Measurements from ENCODE around the gene PURA.

The PURA gene

GRCh38 chr5:140165101-140165922 lies 51.4 kb downstream of the PURA start:
- DNase-seq, result no peak

DNA sequence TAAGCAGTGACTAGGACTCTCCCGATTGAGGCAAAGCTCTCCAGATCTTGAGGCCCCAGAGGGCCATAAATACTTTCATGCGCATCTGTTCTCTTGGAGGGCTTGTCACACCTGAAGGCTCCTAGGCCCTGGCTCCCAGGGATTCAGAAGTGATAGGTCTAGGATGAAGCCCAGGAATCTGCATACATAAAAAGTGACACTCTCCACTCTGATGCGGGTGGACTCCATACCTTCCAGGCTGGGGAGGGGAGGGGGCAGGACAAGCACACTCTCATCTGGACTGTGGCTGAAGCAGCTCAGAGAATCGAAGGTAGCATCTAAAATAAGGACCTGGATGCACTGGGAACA lies 52.0 kb downstream of the PURA start:
- no peak for DNase-seq

GRCh38 chr5:140166911-140167310 lies 53.0 kb downstream of the PURA start:
- DNase-seq, result no peak

DNA sequence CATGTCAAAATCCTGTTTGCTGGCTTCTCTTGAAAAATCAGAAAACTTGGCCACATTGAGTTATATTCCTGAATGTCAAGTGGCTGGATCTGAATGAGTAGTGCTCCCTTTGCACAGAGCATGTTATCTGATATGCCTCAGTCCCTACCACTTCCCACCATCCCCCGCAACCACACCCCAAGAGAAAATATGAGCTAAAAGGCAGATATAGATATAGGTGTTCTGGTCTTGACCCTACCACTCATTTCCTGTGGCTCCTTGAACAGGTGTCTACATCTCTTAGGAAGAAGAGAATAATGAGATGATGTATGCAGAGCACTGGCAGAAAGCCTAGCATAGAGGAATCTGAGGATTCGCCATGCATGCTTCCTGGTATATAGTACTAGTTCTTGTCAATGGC lies 54.5 kb downstream of the PURA start:
- no peak for DNase-seq

GRCh38 chr5:140169410-140169809 lies 55.5 kb downstream of the PURA start:
- no peak for DNase-seq

DNA sequence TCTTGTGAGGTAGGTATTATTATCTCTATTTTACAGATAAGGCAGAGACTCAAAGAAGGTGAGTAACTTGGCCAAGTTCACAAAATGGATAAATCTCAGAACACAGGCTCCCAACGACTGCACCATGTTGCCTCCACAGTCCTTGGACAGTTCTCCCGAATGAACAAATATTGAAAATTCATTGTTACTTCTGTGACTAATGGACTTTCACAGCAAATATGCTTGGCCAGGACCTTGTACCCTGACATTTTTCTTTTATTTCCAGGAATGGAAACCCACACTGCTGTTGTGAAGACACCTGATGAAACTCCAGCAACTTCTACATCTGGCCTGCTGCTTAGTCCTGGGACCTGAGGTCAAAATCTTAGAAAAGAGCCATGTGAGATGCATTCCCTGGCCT lies 58.6 kb downstream of the PURA start:
- DNase-seq, result no peak

GRCh38 chr5:140174014-140174413 lies 60.1 kb downstream of the PURA start:
- no peak for DNase-seq

- DNase-seq, result peak; percentile 52
These were observed 60.8 kb downstream of the PURA start, which contains the start of gene CYSTM1 for GRCh38 chr5:140174465-140175366. CYSTM1 (plus strand) TSS chr5:140175188; CDS start chr5:140194466, 19,278 bp downstream.
